ENCODE results near the gene PDZRN4. TPM values are rescaled to one million over a fixed set of nuclear protein-coding genes. Genes with fewer than 3 reads are reported as not detected.
"Not testable (repeated sequence)": the region's sequence is repeated elsewhere in the genome, so short reads cannot be mapped to it uniquely, and the experiment has no call there.

Gene PDZRN4
- total RNA-seq, 4 donors from 2014 or later, result 2.1 to 10.6 (median 5.8) TPM

DNA sequence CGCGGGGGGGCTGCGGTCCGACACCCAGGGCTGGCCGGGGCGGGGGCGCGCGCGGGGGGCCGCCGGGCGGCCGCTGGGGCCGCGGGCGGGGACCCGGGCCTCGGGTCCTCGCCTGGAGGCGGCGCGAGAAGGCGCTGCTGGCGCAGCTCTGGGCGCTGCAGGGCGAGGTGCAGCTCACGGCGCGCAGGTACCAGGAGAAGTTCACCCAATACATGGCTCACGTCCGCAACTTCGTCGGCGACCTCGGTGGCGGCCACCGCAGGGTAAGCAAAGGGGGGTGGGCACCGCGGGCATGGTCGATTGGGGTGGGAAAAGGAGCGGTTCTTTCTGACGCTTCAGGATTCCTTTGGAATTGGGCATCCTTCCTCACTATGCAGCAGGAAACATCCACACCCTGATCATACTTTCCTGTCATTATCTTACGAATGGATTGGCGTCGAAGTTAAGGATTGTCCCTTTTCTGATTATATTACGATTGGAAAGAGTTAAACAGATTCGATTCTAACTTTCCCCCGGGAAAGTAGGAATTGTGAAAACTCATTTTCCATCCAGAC lies 798 bp downstream of the PDZRN4 start:
- intact Hi-C loops (cut with DNase I; ENCODE audit: low total_unique reads), result no loop called here
- Histone ChIP-seq H3K4me1 (no peaks in the 10 kb centered on the region), H3K36me3 (no peaks in the 10 kb centered on the region), H3K9me3 (no peaks in the 10 kb centered on the region), H3K27me3 (peaks cover 0 to 3% of the 10 kb centered on the region in 2 donors), H3K4me3 (peak overlapping the region; percentile 24 to 43), H3K27ac (peak overlapping the region; percentile 23 to 43)
- DNase-seq, result no peak
- TF ChIP-seq POLR2A (IDR thresholded peaks at IDR 0.05), result no peak

DNA sequence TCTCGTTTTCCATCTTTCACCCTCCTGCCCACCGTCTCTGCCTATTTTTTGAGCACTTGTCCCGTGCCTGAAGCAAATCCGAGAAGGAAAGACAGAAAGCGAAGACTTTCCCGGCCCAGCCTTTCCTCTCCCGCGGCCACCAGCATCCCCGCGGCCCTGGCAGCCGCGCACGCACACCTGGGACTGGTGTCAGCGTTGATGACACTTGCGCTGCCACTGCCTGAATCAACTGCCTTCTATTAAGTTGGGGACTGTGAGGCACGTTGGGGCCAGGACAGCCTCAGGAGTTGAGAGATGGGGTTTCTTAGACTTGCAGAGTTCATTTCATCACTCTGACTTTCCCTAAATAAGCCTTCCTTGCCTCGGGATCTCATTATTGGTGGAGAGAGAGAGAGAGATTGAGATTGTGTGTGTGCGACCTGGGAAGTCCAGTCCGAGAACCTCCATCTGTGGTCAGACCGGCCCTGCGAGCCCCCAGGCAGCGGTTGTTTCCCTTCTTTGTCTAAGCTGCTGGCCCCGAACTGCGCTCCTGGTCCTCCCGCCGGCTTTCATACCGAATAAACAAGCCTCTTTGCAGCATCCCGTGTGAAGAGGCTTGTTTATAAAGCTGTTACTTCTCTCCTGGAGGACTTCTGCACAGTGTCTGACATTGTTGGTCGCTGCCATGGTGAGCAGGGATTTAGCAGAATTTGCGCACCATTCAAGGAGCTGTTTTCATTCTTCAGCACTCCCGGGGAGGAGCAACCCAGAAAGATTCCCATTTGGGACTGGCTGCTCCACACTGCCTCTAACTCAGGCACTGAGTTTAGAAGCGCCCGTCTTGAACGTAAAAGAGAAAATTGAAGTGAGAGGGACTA lies 1.5 kb downstream of the PDZRN4 start:
- Histone ChIP-seq H3K36me3 (no peaks in the 10 kb centered on the region), H3K4me1 (no peaks in the 10 kb centered on the region), H3K27ac (peak overlapping the region; percentile 23 to 43), H3K4me3 (peak overlapping the region; percentile 24 to 43), H3K27me3 (peaks cover 0 to 3% of the 10 kb centered on the region in 2 donors), H3K9me3 (no peaks in the 10 kb centered on the region)
- intact Hi-C loops (cut with DNase I; ENCODE audit: low total_unique reads), result no loop called here
- DNase-seq, result no peak
- no peak for TF ChIP-seq POLR2A (IDR thresholded peaks at IDR 0.05)
- TF ChIP-seq, protein P1, sequence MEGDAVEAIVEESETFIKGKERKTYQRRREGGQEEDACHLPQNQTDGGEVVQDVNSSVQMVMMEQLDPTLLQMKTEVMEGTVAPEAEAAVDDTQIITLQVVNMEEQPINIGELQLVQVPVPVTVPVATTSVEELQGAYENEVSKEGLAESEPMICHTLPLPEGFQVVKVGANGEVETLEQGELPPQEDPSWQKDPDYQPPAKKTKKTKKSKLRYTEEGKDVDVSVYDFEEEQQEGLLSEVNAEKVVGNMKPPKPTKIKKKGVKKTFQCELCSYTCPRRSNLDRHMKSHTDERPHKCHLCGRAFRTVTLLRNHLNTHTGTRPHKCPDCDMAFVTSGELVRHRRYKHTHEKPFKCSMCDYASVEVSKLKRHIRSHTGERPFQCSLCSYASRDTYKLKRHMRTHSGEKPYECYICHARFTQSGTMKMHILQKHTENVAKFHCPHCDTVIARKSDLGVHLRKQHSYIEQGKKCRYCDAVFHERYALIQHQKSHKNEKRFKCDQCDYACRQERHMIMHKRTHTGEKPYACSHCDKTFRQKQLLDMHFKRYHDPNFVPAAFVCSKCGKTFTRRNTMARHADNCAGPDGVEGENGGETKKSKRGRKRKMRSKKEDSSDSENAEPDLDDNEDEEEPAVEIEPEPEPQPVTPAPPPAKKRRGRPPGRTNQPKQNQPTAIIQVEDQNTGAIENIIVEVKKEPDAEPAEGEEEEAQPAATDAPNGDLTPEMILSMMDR (IDR thresholded peaks at IDR 0.05), result no peak

DNA sequence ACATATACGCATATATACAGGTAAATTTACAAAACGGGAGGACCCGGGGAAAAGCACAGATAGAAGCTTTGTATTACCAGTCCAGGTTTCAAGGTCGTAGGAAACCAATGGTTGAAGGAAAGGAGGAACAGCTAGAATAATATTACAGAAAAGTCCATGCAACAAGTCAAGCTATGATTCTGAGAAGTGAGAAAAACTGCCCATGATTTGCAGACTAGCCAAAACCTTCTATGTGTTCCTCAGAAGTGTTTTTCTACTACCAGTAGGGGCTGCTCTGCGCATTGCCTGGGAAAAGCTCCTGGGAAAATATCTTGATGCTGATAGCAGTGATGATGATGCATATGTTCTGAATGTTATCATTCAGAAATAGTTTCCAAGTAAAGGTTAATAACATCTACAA lies 2.2 kb downstream of the PDZRN4 start:
- peak overlapping the region in 1 of 2 donors; percentile 43 for H3K27ac ChIP-seq
- DNase-seq, result no peak
- no peaks in the 10 kb centered on the region for H3K4me1 ChIP-seq
- H3K36me3 ChIP-seq, result no peaks in the 10 kb centered on the region
- TF ChIP-seq, protein P1 (IDR thresholded peaks at IDR 0.05), result peak; percentile 13 to 49 (median 40)
- TF ChIP-seq POLR2A (IDR thresholded peaks at IDR 0.05), result no peak
- H3K4me3 ChIP-seq, result peak overlapping the region in 1 of 2 donors; percentile 43
- intact Hi-C loops (cut with DNase I; ENCODE audit: low total_unique reads), result no loop called here
- no peaks in the 10 kb centered on the region for H3K9me3 ChIP-seq
- H3K27me3 ChIP-seq, result peaks cover 0 to 3% of the 10 kb centered on the region in 2 donors

DNA sequence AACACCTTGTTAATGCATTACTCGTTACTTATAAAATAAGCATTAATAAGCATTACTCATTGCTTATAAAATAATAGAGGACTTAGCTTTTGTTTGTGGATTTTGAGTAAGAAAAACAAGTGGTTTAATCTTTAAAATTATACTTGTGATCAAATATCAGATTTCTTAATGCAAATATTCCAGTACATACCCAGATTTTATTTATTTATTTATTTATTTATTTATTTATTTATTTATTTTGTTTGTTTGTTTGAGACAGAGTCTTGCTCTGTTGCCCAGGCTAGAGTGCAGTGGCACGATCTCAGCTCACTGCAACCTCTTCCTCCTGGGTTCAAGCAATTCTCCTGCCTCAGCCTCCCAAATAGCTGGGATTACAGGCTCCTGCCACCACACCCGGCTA lies 3.4 kb downstream of the PDZRN4 start:
- H3K9me3 ChIP-seq; H3K4me1 ChIP-seq; DNase-seq; H3K4me3 ChIP-seq; intact Hi-C loops (cut with DNase I; ENCODE audit: low total_unique reads); H3K36me3 ChIP-seq; H3K27me3 ChIP-seq; H3K27ac ChIP-seq: not testable (repeated sequence)

DNA sequence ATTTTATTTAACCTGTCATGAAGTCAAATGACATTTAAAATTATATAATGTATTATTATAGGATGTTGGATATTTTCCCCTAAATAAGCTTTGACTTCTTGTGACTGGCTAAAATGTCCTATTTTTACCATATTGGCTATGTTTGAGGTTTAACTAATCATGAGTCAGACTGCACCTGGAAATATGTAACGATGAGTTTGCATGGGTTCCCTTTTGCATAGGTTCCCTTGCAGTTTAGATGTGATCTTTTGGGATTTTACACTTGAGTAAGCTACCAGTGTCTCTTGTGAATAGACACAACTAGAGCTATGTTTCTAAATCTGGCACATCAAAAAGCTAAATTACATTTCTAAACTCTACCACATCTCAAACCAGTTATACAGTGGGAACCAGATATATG lies 5.2 kb downstream of the PDZRN4 start:
- no peak for DNase-seq
- no peak overlapping the region for H3K27ac ChIP-seq
- intact Hi-C loops (cut with DNase I; ENCODE audit: low total_unique reads), result no loop called here

DNA sequence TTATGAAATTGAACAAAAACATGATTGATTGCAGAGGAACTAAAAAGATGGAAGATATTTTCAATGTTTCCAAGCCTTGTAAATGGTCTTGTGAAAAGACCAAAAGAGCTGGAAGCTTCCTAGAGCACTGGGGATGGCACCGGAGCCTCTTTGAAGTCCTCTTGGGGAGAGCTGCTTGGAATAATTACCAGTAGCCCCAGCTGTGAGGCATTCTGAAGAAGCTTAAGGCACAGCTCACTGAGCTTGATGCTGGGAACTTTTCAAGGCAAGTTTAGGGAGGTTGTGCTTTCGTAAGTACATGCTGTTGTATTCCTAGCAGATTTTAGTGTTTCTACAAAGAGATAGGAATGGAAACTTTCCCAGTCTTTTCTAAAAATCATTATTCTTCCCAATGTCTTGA lies 13.9 kb downstream of the PDZRN4 start:
- no peaks in the 10 kb centered on the region for H3K36me3 ChIP-seq
- intact Hi-C loops (cut with DNase I; ENCODE audit: low total_unique reads), result no loop called here
- H3K9me3 ChIP-seq, result no peaks in the 10 kb centered on the region
- no peak overlapping the region for H3K4me3 ChIP-seq
- H3K4me1 ChIP-seq, result no peaks in the 10 kb centered on the region
- no peak overlapping the region for H3K27ac ChIP-seq
- no peak for TF ChIP-seq POLR2A (IDR thresholded peaks at IDR 0.05)
- TF ChIP-seq, protein P1 (IDR thresholded peaks at IDR 0.05), result no peak
- no peak for DNase-seq
- H3K27me3 ChIP-seq, result no peaks in the 10 kb centered on the region

More for the DNA sequence above, 5.2 kb downstream of the PDZRN4 start:
- no peak for TF ChIP-seq POLR2A (IDR thresholded peaks at IDR 0.05)
- TF ChIP-seq, protein P1 (IDR thresholded peaks at IDR 0.05), result no peak
- Histone ChIP-seq H3K36me3 (no peaks in the 10 kb centered on the region), H3K4me3 (no peak overlapping the region), H3K9me3 (no peaks in the 10 kb centered on the region), H3K27me3 (no peaks in the 10 kb centered on the region), H3K4me1 (no peaks in the 10 kb centered on the region)
